ENCODE results near the gene MYLK.
"Not testable (repeated sequence)": the region's sequence is repeated elsewhere in the genome, so short reads cannot be mapped to it uniquely, and the experiment has no call there.

MYLK gene

GRCh38 chr3:123741041-123741511 lies 143.1 kb downstream of the MYLK start:
- DNase-seq, result peak; percentile 45

GRCh38 chr3:123740391-123740822 lies 143.7 kb downstream of the MYLK start:
- no peak for DNase-seq

DNA sequence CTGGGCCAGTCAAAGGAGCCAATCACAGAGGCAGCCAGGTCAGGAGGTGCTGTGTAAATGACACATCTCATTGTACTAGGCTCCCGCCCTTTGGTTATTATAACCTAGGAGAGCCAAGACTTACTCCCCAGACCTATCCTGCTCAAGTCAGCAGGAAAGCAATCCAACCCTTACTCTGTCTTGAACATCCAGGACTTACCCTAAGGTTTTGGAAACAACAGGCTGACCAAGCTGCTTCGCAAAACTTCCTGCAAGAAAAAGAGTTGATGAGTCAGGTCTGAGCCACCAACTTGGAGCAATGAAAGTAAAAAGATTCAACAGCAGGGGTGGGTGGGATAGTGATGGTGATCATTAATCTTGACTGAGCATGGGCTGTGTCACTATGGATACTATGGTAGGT lies 144.4 kb downstream of the MYLK start:
- DNase-seq, result peak; percentile 91

- DNase-seq, result peak; percentile 47
Observed at GRCh38 chr3:123739106-123739505, 145.0 kb downstream of the MYLK start.

DNA sequence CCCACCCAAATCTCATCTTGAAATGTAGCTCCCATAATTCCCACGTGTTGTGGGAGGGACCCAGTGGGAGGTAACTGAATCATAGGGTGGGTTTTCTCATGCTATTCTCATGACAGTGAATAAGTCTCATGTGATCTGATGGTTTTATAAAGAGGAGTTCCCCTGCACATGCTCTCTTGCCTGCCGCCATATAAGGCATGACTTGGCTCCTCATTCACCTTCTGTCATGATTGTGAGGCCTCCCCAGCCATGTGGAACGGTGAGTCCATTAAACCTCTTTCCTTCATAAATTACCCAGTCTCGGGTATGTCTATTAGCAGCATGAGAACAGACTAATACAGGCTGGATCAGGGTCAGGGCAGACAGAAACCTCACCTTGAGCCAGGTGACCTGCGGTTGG lies 145.6 kb downstream of the MYLK start:
- DNase-seq, result not testable (repeated sequence)

GRCh38 chr3:123737168-123737567 lies 147.0 kb downstream of the MYLK start:
- DNase-seq, result no peak

GRCh38 chr3:123735456-123735855 lies 148.7 kb downstream of the MYLK start:
- DNase-seq, result no peak

DNA sequence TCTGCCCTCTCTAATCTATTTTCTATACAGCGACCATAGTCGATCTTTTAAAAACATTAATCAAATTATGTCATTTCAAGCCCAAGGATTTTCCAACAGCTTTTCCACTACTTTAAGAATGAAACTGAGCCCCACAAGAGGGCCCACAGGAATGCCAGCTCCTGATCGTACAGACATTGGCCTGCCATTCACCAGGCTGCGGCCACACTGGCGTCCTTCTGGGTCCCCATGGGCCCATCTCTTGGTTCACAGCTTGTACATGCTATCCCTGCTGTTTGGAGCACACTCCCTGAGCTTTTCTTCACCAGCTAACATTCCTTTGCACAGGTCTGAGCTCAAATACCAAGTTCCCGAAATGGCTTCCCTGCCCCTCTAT lies 149.6 kb downstream of the MYLK start:
- no peak for DNase-seq

DNA sequence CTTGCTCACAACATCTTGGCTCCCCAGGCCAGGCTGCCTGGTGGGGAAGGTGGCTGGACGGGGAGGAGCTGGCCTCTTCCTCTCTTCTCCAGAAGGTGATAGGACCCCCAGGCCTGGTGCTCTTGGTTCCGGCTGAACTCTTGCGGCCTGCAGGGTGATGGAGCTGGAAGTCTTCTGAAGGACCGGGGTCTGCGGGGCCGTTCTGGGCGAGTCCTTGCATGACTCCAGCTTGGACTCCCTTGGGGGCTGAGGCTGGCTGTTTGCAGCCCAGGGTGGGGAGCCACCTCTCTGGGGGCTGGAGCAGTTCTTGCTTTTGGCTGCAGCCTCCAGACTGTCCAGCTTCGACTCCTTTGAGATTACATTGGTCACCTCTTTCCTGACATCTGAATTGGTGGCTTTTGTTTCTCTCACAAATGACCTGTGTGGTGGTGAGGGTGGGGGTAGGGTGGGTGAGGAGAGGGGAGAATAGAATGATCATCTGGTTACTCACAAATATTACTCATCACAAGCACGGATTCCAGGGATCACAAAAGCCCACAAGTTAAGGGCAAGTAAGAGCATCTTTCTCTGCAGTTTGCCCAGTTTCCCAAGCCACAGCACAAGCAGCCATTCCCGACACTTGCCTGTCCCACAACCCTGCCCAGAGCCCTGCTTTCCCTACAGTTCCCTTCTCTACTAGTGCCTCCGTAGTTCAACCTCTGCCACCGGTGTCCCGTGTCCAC lies 150.2 kb downstream of the MYLK start:
- peak; percentile 97 for DNase-seq

DNA sequence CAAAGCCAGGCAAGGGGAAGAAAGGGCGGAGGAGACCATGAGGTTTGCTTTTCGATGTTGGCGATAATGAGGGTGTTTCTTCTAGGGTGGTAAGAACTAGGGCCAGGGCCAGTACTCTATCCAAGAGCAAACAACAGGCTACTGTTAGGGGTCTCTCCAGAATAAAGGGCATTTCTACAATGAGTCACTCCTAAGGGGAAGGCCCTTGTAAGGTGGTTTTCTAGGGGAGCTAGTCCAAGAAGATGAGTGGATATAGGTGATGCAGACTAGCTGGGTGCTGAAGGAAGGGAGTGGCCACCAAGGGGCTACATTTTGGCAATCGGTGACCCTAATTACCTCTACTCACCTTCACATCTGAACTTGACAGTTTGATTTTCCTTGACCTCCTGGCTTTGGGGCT lies 150.8 kb downstream of the MYLK start:
- no peak for DNase-seq

GRCh38 chr3:123732447-123732846 lies 151.7 kb downstream of the MYLK start:
- peak; percentile 86 for DNase-seq

- no peak for DNase-seq
Observed at GRCh38 chr3:123730829-123731228, 153.3 kb downstream of the MYLK start.

GRCh38 chr3:123728991-123729390 lies 155.1 kb downstream of the MYLK start:
- no peak for DNase-seq

GRCh38 chr3:123728014-123728413 lies 156.1 kb downstream of the MYLK start:
- DNase-seq, result no peak

DNA sequence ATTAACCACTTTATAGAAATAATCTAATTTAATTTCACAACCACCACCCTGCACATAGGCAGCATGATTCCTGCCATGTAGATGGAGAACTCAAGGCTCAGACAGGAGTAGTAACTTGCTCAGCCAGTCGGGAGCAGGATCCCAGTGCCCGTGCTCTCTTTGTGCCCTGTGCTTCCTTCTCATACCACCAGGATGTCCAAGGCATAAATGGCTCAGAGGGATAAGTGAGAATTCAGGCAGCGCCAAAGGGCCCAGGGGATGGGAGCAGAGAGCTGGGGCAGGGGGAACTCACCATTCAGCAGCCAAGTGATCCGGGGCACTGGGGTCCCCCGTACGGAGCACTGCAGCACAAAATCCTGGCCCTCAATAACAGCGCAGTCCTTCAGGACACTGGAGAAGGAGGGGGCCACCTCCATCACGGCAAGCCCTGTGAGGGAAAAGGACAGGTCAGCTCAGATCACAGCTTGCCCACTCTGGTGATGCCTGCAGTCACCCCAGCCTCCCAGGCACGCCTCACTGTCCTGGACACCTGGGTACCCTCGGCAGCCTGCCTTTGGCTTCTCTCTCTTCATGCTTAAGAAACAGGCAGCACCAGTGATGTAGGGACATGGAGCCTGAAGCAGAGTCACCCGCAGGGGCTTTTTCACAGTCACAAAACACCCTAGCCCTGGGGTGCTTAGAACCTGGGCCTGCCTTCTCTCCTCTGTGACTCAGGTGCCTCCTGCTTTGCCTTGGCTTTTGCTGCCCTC lies 158.3 kb downstream of the MYLK start:
- DNase-seq, result no peak

DNA sequence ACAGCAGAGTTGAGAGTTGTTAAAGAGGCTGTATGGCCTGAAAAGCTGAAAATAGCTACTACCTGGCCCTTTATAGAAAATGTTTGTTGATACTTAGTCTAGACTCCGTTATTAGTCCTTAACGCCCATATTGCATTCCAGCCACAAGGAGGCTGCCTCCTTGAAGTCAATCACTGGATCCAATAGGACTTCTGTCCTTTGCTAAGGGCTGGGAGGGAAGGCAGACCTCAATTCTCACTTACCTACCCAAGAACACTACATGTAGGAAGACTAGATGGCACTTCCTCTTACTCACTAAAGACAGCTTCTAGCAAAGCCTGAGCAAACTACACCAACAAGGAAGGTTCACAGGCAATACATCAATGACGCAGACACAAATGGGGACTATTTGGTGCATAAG lies 159.8 kb downstream of the MYLK start:
- DNase-seq, result no peak

GRCh38 chr3:123723522-123724168 lies 160.5 kb downstream of the MYLK start:
- DNase-seq, result peak; percentile 83

GRCh38 chr3:123723070-123723469 lies 161.1 kb downstream of the MYLK start:
- no peak for DNase-seq

DNA sequence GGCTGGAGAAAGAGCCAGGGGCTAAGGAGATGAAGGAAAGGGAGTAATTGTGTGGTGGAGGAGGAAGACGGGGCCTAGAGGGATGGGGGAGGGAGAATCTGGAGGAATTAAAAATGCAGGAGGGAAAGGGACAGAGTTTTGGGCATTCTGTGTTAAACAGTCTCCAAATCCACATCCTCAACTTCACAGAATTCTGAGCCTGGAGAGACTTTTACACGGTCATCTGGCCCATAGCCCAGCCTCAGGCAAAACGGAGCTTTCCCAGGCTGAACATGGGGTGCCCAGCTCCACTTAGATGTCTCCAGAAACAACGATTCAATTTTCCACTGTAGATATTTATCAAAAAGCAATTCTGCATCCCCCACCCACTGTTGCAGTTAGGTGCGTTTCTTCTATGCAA lies 161.7 kb downstream of the MYLK start:
- no peak for DNase-seq

- no peak for DNase-seq
Observed at GRCh38 chr3:123722021-123722420, 162.1 kb downstream of the MYLK start.

GRCh38 chr3:123721095-123721689 lies 162.9 kb downstream of the MYLK start:
- DNase-seq, result not testable (repeated sequence)

DNA sequence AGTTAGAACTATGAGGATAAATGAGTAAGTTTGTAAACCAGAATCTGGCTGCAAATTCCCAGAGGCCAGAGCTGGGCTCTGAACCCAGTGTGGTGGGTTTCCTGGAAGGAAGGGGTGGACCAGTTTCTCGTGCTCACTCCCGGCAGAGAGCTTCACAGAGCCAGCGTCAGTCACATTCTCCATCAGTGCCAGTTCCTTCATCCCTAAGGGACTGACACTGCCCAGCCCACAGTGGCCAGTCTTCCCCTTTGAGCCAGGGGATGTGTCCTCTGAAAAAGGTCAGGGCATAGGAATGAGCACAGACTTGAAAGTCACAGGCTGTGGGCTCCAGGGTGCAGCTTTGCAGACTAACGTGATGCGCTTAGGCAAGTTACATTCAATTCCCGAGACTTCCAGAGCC lies 163.5 kb downstream of the MYLK start:
- no peak for DNase-seq

DNA sequence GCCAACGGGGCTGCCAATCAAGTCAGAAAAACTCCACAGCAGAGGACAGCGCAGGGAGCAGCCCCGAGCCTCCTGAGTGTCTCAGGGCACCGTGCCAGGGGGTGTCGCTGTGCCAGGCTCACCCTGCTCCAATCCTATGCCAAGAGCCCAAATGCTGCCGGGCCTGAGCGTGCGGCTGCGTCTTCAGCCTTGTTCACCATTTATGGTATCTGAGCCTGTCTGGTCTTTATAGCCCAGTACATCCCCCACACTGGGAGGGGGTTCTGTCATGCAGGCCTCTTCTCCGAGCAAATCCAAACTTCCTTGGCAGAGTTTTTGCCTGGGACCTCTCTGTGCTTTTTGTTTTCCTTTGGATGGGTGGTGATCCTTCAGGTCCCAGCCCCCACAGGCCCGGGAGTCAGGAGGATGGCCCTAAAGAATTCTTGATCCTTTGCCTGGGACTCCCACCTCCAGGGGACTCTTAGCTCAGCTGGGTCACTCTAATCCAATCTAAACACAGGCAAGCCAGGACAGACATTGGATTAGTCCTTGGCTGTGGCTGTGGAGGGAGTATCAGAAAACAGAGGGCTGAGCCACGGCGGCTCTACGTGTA lies 164.2 kb downstream of the MYLK start:
- no peak for DNase-seq
